Ishikawa (cell line): Measurements from ENCODE around the gene LFNG.

Experiments used
- CEBPB ChIP-seq: IDR thresholded peaks from 2 replicates; pipeline ENCODE4 v1.6.1; 2012
- CREB1 ChIP-seq: IDR thresholded peaks from 2 replicates; pipeline ENCODE4 v1.6.1; 2012; ENCODE audit warnings: low read depth
- EGR1 ChIP-seq: IDR thresholded peaks from 2 replicates; pipeline ENCODE4 v1.6.1; 2012
- EP300 ChIP-seq: IDR thresholded peaks from 2 replicates; pipeline ENCODE4 v1.6.1; 2012; ENCODE audit warnings: borderline replicate concordance
- FOXM1 ChIP-seq: IDR thresholded peaks from 2 replicates; pipeline ENCODE4 v1.6.1; 2012; ENCODE audit warnings: low read depth, borderline replicate concordance
- NFIC ChIP-seq: IDR thresholded peaks from 2 replicates; pipeline ENCODE4 v1.6.1; 2012
- RAD21 ChIP-seq: IDR thresholded peaks from 2 replicates; pipeline ENCODE4 v1.6.1; 2012; ENCODE audit warnings: low read depth
- TAF1 ChIP-seq: IDR thresholded peaks from 2 replicates; pipeline ENCODE4 v1.6.1; 2012; ENCODE audit warnings: low read depth, mild to moderate bottlenecking
- TCF12 ChIP-seq: IDR thresholded peaks from 2 replicates; pipeline ENCODE4 v1.6.1; 2012; ENCODE audit warnings: low read depth
- TEAD4 ChIP-seq: IDR thresholded peaks from 2 replicates; pipeline ENCODE4 v1.6.1; 2012
- YY1 ChIP-seq: IDR thresholded peaks from 2 replicates; pipeline ENCODE4 v1.6.1; 2012; ENCODE audit warnings: low read depth
- ZBTB7A ChIP-seq: IDR thresholded peaks from 2 replicates; pipeline ENCODE4 v1.6.1; 2012; ENCODE audit warnings: low read depth
- TF ChIP-seq, protein P1 (sequence below): IDR thresholded peaks from 2 replicates; pipeline ENCODE4 v1.6.1; 2012
- TF ChIP-seq, protein P2 (sequence below): IDR thresholded peaks from 2 replicates; pipeline ENCODE4 v1.6.1; 2012; ENCODE audit warnings: low read depth, mild to moderate bottlenecking
- TF ChIP-seq, protein P3 (sequence below): IDR thresholded peaks from 2 replicates; pipeline ENCODE4 v1.6.1; 2012

Gene LFNG

DNA sequence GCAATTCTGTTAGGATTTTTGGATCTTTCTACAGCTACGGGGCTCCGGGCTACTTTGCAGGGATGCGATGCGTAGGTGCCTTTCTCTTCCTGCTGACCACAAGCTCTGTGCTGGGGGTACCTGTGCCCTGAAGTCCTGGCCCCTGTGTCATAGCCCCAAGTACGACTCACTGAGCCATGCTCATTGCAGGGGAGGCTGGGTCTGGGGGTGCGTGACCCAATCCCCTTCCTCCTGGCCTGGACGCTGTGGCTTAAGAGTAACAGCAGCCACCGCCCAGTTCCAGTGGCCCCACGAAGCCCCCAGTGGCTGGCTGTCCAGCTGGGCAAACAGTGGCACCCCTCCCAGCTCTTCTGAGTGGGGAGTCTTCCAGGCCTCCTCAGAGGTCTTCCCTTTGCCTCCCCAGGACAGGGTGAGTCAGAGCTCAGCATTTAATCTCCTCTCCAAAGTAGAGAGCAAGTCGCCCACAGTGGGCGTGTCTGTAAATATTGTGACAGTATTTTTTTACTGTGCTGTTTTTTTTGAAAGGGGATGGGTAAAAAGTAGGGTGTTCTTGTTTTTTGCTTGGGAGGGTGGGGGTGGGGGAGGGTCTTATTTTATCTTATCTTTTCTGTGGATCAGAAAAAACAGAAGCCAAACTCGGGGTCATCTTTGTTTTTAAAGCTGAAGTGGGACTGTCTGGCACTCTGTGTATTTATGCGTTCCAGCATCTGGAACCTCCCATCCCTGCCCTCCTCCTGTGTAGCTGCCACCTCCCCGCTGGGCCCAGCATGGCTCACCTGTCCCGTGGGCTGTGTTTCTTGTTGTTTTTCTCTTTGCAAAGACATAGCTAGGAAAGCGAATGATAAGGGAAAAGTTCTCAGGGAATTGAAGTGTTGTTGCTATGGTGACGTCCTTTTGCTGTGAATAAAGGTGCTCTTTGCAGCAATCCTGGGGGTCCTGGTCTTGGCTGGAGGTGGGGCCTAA, 8.2 kb downstream of the LFNG start:
- TF ChIP-seq CREB1 = no peak
- TF ChIP-seq TEAD4 = no peak
- TF ChIP-seq NFIC = peak; percentile 20; the same call in 1 of the 2 replicates
- no peak for TF ChIP-seq FOXM1
- no peak for TF ChIP-seq RAD21
- no peak; the same call in 1 of the 2 replicates for TF ChIP-seq ZBTB7A
- no peak for TF ChIP-seq YY1
- TF ChIP-seq EGR1 = 0 out of 2 replicates have a peak, but pooled peaks have one; percentile 24
- TF ChIP-seq, protein P1, sequence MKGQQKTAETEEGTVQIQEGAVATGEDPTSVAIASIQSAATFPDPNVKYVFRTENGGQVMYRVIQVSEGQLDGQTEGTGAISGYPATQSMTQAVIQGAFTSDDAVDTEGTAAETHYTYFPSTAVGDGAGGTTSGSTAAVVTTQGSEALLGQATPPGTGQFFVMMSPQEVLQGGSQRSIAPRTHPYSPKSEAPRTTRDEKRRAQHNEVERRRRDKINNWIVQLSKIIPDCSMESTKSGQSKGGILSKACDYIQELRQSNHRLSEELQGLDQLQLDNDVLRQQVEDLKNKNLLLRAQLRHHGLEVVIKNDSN = no peak
- no peak for TF ChIP-seq TAF1
- TF ChIP-seq, protein P2, sequence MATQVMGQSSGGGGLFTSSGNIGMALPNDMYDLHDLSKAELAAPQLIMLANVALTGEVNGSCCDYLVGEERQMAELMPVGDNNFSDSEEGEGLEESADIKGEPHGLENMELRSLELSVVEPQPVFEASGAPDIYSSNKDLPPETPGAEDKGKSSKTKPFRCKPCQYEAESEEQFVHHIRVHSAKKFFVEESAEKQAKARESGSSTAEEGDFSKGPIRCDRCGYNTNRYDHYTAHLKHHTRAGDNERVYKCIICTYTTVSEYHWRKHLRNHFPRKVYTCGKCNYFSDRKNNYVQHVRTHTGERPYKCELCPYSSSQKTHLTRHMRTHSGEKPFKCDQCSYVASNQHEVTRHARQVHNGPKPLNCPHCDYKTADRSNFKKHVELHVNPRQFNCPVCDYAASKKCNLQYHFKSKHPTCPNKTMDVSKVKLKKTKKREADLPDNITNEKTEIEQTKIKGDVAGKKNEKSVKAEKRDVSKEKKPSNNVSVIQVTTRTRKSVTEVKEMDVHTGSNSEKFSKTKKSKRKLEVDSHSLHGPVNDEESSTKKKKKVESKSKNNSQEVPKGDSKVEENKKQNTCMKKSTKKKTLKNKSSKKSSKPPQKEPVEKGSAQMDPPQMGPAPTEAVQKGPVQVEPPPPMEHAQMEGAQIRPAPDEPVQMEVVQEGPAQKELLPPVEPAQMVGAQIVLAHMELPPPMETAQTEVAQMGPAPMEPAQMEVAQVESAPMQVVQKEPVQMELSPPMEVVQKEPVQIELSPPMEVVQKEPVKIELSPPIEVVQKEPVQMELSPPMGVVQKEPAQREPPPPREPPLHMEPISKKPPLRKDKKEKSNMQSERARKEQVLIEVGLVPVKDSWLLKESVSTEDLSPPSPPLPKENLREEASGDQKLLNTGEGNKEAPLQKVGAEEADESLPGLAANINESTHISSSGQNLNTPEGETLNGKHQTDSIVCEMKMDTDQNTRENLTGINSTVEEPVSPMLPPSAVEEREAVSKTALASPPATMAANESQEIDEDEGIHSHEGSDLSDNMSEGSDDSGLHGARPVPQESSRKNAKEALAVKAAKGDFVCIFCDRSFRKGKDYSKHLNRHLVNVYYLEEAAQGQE = no peak
- TF ChIP-seq CEBPB = no peak
- 0 out of 2 replicates have a peak, but pooled peaks have one; percentile 25 for TF ChIP-seq TCF12
- peak; percentile 47 for TF ChIP-seq EP300
- TF ChIP-seq, protein P3, sequence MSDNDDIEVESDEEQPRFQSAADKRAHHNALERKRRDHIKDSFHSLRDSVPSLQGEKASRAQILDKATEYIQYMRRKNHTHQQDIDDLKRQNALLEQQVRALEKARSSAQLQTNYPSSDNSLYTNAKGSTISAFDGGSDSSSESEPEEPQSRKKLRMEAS = no peak

DNA sequence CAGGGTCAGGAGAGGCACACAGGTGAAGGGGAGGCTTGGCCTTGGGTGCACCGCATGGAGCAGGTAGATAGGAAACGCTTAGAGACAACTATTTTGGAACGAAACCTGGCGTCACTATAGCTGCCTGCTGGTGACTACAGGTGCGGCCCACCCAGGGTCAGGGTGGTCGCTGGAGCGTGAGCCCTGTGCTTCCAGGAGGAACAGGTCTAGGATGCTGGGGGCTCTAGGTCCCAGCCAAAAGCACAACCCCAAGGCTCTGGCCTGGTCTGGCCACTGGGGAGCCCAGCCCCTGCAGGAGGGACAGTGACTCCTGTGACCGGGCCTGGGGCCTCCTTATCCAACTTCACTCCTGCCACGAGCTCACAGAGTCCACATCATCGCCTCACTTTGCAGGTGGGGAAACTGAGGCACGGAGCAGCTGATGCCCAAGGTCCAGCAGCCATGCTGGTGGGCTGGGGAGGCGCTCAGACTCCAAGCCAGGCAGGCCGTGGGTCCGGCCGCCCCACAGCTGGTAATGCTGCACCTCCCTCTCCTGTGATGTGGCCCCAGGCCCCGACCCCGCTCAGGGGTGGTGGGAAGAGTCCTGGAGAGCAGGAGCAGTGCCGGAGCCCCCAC, 9.0 kb downstream of the LFNG start:
- TF ChIP-seq NFIC (no peak), ZBTB7A (no peak), EGR1 (no peak), TAF1 (no peak), FOXM1 (no peak), EP300 (no peak), CREB1 (no peak), CEBPB (no peak), YY1 (no peak)
- TF ChIP-seq, protein P1 = no peak

DNA sequence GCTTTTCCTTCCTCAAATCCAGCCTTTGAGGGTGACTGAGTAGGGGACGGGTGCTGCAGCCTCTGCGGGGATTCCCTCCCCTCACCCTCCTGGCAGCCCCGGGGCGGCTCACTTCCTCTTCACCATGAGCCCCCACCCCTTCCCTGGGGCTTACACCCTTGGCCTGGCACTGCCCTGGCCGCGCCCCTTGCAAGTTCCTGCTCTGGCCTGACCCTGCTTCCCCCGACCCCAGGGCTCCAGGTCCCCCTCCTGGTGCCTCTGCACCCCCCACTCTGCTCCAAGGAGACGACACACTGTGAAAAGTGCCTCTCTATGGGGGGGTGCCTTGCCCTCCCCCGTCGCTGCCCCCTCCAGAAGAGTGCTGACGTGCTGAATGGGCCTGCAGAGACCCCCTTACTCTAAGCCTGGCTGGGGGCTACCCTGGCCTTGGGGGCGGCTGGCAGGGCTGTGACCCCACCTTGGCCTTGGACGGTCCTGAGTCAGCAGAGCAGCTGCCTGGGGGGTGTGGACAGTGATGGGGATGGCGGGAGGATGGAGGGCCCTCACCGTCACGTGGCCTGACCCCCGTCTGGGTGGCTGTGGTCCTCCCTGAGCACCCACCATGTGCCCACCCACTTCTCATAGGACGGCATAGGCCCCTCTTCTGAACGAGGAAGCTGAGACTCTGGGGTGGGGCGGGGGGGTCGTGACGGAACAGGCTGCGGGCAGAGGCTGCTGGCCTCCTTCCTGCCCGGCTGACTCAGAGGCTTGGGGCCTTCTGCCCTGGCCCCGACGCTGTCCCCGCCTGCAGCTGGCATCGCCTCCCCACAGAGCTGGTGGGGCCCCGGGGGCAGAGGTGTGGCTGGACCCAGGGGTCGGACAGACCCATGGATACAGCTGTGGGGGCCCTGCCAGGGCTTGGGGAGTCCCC, 9.8 kb downstream of the LFNG start:
- TF ChIP-seq FOXM1 (no peak), ZBTB7A (no peak), EP300 (no peak), CREB1 (no peak), TEAD4 (no peak), EGR1 (no peak)
- TF ChIP-seq, protein P2 = no peak

DNA sequence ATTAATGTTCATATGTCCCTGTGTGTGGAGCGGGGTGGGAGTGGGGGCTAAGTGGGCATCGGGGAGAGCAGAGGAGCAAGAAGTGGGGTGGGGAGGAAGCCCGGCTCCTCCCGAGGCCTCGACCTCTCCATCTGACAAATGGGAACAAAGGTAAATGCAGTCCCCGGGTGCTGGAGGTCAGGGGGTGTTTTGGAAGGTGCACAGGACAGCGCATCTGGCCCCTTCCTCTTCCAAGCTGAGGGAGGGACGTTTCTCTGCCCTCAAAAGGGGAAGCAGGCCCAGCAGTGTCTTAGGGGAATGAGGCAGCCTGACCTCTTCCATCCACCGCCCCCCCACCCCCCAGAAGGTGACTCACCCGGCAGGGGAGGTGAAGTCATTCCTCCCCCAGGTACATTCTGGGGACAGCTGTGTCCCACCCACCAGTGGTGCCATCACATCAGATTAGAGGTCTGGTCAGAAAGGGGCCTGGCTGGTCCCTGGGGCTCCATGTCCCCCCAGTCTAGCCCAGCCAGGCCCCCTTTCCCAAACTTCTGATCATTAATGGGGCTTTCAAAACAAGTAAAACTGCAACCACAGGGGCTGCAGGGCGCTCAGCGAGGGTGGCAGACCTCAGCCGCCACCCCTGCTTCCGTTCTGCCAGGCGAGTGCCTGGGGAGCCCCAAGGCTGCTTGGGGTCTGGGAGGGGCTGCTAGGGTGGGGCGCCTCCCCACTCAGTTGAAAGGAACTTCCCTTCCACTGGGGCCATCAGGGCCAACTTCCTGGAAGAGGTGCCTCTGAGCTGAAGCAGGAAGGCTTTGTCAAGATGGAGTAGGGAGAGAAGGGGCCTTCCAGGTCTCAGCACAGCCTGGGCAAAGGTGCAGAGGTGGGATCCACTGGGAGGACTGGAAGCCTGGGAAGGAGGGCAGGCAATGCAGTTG, 10.8 kb downstream of the LFNG start:
- TF ChIP-seq CREB1 = no peak
- no peak for TF ChIP-seq TCF12
- TF ChIP-seq TAF1 = no peak
- 0 out of 2 replicates have a peak, but pooled peaks have one; percentile 48 for TF ChIP-seq ZBTB7A
- TF ChIP-seq CEBPB = no peak
